Measurements from ENCODE around the gene ZCCHC8.

DNA sequence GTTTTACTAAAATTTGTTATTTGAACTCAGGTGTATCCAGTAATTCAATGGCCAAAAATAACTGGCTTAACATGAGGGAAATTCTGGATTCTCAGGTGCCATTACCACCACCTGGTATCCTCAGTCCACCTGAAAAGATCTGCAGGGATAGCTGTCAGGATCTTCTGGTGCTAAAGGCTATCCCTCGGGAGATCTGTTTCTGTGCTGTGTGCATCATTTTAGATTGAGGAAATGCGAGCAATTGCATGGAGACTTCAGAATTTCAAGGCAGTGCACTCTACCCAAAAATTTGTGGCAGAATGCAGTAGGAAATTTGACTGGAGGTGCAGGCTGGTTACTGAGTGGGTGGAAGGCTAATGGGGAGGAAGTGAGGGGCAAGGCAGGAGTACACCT lies 26.4 kb downstream of the ZCCHC8 start:
- TF ChIP-seq, protein P1, sequence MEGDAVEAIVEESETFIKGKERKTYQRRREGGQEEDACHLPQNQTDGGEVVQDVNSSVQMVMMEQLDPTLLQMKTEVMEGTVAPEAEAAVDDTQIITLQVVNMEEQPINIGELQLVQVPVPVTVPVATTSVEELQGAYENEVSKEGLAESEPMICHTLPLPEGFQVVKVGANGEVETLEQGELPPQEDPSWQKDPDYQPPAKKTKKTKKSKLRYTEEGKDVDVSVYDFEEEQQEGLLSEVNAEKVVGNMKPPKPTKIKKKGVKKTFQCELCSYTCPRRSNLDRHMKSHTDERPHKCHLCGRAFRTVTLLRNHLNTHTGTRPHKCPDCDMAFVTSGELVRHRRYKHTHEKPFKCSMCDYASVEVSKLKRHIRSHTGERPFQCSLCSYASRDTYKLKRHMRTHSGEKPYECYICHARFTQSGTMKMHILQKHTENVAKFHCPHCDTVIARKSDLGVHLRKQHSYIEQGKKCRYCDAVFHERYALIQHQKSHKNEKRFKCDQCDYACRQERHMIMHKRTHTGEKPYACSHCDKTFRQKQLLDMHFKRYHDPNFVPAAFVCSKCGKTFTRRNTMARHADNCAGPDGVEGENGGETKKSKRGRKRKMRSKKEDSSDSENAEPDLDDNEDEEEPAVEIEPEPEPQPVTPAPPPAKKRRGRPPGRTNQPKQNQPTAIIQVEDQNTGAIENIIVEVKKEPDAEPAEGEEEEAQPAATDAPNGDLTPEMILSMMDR (IDR thresholded peaks at IDR 0.05; ENCODE audit: low read depth, low read length), result no peak
- no peak for TF ChIP-seq EZH2phosphoT487 (IDR thresholded peaks at IDR 0.05; ENCODE audit: low read depth)

Measured in OCI-LY3 (cell line).